DOHH2 (cell line): Measurements from ENCODE around the gene ADM.

ENCODE experiments used
- H3F3A ChIP-seq: fragments of 200-600 bp; sonication (generic), shearing (Covaris generic); 2 replicates; pipeline ENCODE4 v1.6.0; 2016; ENCODE audit warnings: antibody characterized with exemption, mild to moderate bottlenecking; ENCODE audit not compliant: control insufficient read depth, insufficient read depth
- H3K27ac ChIP-seq: fragments of 200-600 bp; sonication (generic); 2 replicates; pipeline ENCODE4 v1.5.1; 2014; ENCODE audit warnings: low read depth, mild to moderate bottlenecking, low read length, moderate library complexity
- H3K27me3 ChIP-seq: fragments of 200-600 bp; sonication (generic); 2 replicates; pipeline ENCODE4 v1.6.1; 2014; ENCODE audit warnings: mild to moderate bottlenecking, low read length, mixed read lengths; ENCODE audit not compliant: control insufficient read depth
- H3K36me3 ChIP-seq: fragments of 200-600 bp; sonication (generic); 2 replicates; pipeline ENCODE4 v1.6.1; 2014; ENCODE audit warnings: mild to moderate bottlenecking, low read length, moderate library complexity, mixed read lengths; ENCODE audit not compliant: control insufficient read depth
- H3K4me1 ChIP-seq: fragments of 200-600 bp; sonication (generic); 2 replicates; pipeline ENCODE4 v1.6.1; 2014; ENCODE audit warnings: mild to moderate bottlenecking, low read length, mixed read lengths; ENCODE audit not compliant: control insufficient read depth
- H3K4me2 ChIP-seq: fragments of 200-600 bp; sonication (generic); 2 replicates; pipeline ENCODE4 v1.6.0; 2014; ENCODE audit warnings: mild to moderate bottlenecking, low read length, moderate library complexity
- H3K4me3 ChIP-seq: fragments of 200-600 bp; sonication (generic); 2 replicates; pipeline ENCODE4 v1.5.1; 2014; ENCODE audit warnings: mild to moderate bottlenecking, low read length, mixed read lengths
- H3K79me2 ChIP-seq: fragments of 200-600 bp; sonication (generic); 2 replicates; pipeline ENCODE4 v1.6.1; 2014; ENCODE audit warnings: mild to moderate bottlenecking, low read length, mixed read lengths; ENCODE audit not compliant: control insufficient read depth
- H3K9me2 ChIP-seq: fragments of 200-600 bp; sonication (generic); replicated peaks from 2 replicates; pipeline ENCODE4 v1.6.1; 2014; ENCODE audit warnings: mild to moderate bottlenecking, low read length, mixed read lengths; ENCODE audit not compliant: control insufficient read depth
- H3K9me3 ChIP-seq: fragments of 200-600 bp; sonication (generic); 2 replicates; pipeline ENCODE4 v1.6.1; 2014; ENCODE audit warnings: antibody characterized with exemption, low read length, mixed read lengths; ENCODE audit not compliant: control insufficient read depth, insufficient read depth
- H4K20me1 ChIP-seq: fragments of 200-600 bp; sonication (generic); 2 replicates; pipeline ENCODE4 v1.6.0; 2014; ENCODE audit warnings: low read depth, mild to moderate bottlenecking, antibody characterized with exemption, low read length, moderate library complexity; ENCODE audit not compliant: control insufficient read depth, insufficient read depth
- EZH2phosphoT487 ChIP-seq: fragments of 200-600 bp; sonication (generic); IDR thresholded peaks from 2 replicates; pipeline ENCODE4 v1.6.1; 2017; ENCODE audit warnings: borderline replicate concordance, mild to moderate bottlenecking, antibody characterized with exemption, low read length, moderate library complexity, mixed read lengths
- TF ChIP-seq, protein P1 (sequence below): fragments of 200-600 bp; sonication (generic); IDR thresholded peaks from one replicate; pipeline ENCODE4 v1.5.1; 2014; ENCODE audit warnings: antibody characterized with exemption, mild to moderate bottlenecking, low read depth, low read length; ENCODE audit not compliant: poor library complexity, severe bottlenecking

The ADM gene

GRCh38 chr11:10315083-10315482 lies 10.2 kb downstream of the ADM start:
- H3K27me3 ChIP-seq, result no peaks in the 10 kb centered on the region
- peak overlapping the region; percentile 61 for H3K4me2 ChIP-seq
- H3K4me1 ChIP-seq, result peaks cover 34% of the 10 kb centered on the region
- no peak overlapping the region for H3K27ac ChIP-seq
- H3K9me2 ChIP-seq, result no peaks in the 10 kb centered on the region
- peaks cover 3% of the 10 kb centered on the region; the same call in 1 of the 2 replicates for H3K36me3 ChIP-seq
- no peak overlapping the region; the same call in 1 of the 2 replicates for H3K4me3 ChIP-seq
- H3K79me2 ChIP-seq, result no peaks in the 10 kb centered on the region
- H3F3A ChIP-seq, result no peaks in the 10 kb centered on the region; the same call in 1 of the 2 replicates
- no peak for TF ChIP-seq EZH2phosphoT487
- H3K9me3 ChIP-seq, result no peaks in the 10 kb centered on the region
- H4K20me1 ChIP-seq, result no peaks in the 10 kb centered on the region

DNA sequence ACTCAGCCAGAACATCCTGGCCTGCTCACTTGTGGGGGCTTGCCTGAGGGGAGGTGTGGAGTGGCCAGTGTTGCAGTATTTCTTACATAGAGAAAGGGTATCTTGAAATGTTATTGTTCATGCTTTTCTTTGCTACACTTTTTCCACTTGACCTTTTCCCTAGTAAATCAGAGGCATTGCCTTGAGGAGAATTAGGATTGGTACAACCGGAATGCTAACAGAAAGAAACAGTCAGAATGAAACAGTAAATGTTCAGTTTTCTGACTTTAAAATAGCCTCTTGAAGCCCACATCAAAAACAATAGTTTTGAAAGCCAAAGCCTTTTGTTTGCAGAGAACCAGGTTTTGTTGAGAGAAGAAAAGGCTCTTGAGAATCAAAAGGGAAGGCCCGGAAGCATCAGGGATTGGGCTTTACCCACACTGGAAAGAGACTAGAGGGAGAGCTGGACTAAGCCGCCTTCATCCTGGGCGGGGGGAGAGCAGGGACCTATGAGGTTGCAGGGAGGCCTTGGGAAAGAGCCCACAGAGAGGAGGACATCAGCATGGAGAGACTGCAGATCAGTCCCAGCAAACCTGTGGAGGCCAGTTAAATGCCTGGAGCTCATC lies 12.4 kb downstream of the ADM start:
- Histone ChIP-seq H3F3A (no peaks in the 10 kb centered on the region; the same call in 1 of the 2 replicates), H3K4me2 (peak overlapping the region; percentile 20; the same call in 1 of the 2 replicates), H3K9me2 (no peaks in the 10 kb centered on the region), H3K4me1 (peaks cover 27% of the 10 kb centered on the region), H3K9me3 (no peaks in the 10 kb centered on the region), H3K79me2 (no peaks in the 10 kb centered on the region), H4K20me1 (no peaks in the 10 kb centered on the region), H3K36me3 (peaks cover 3% of the 10 kb centered on the region; the same call in 1 of the 2 replicates), H3K27ac (no peak overlapping the region), H3K27me3 (no peaks in the 10 kb centered on the region), H3K4me3 (no peak overlapping the region)
- TF ChIP-seq, protein P1, sequence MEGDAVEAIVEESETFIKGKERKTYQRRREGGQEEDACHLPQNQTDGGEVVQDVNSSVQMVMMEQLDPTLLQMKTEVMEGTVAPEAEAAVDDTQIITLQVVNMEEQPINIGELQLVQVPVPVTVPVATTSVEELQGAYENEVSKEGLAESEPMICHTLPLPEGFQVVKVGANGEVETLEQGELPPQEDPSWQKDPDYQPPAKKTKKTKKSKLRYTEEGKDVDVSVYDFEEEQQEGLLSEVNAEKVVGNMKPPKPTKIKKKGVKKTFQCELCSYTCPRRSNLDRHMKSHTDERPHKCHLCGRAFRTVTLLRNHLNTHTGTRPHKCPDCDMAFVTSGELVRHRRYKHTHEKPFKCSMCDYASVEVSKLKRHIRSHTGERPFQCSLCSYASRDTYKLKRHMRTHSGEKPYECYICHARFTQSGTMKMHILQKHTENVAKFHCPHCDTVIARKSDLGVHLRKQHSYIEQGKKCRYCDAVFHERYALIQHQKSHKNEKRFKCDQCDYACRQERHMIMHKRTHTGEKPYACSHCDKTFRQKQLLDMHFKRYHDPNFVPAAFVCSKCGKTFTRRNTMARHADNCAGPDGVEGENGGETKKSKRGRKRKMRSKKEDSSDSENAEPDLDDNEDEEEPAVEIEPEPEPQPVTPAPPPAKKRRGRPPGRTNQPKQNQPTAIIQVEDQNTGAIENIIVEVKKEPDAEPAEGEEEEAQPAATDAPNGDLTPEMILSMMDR, result no peak
- no peak for TF ChIP-seq EZH2phosphoT487

GRCh38 chr11:10317776-10318526 lies 13.1 kb downstream of the ADM start:
- Histone ChIP-seq H3K4me3 (no peak overlapping the region), H3K36me3 (peaks cover 3% of the 10 kb centered on the region; the same call in 1 of the 2 replicates), H4K20me1 (no peaks in the 10 kb centered on the region), H3K9me2 (no peaks in the 10 kb centered on the region), H3K27me3 (no peaks in the 10 kb centered on the region), H3K4me2 (peak overlapping the region; percentile 20; the same call in 1 of the 2 replicates), H3K4me1 (peaks cover 31% of the 10 kb centered on the region), H3K79me2 (no peaks in the 10 kb centered on the region), H3K27ac (no peak overlapping the region), H3K9me3 (no peaks in the 10 kb centered on the region), H3F3A (no peaks in the 10 kb centered on the region; the same call in 1 of the 2 replicates)
- TF ChIP-seq, protein P1, result no peak
- TF ChIP-seq EZH2phosphoT487, result no peak

DNA sequence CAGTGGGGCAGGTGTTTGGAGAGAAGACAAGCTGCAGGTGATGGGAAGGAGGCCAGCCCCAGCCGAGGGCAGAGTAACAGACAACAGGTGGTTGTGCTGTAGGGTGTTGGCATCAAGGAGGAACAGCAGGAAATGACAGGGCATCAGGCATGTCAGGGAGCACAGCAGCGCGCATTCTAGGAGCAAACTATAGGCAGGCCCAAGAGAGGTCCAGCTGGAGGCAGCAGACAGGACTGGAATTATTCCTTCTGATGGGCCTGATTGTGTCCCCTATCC lies 13.6 kb downstream of the ADM start:
- Histone ChIP-seq H3K4me2 (no peak overlapping the region), H3K9me3 (no peaks in the 10 kb centered on the region), H3K9me2 (no peaks in the 10 kb centered on the region), H3K36me3 (peaks cover 3% of the 10 kb centered on the region; the same call in 1 of the 2 replicates), H3K27me3 (peaks cover 4% of the 10 kb centered on the region; the same call in 1 of the 2 replicates), H3F3A (no peaks in the 10 kb centered on the region; the same call in 1 of the 2 replicates), H3K4me3 (no peak overlapping the region), H4K20me1 (no peaks in the 10 kb centered on the region), H3K4me1 (peaks cover 31% of the 10 kb centered on the region), H3K79me2 (no peaks in the 10 kb centered on the region), H3K27ac (no peak overlapping the region)
- no peak for TF ChIP-seq EZH2phosphoT487
